Fibroblast of skin of abdomen (primary cell): ENCODE results near the gene PRPH.

Source experiments
- DNase-seq: peaks from one replicate; pipeline ENCODE4 v3.0.0-alpha.2; 2013

Gene PRPH

DNA sequence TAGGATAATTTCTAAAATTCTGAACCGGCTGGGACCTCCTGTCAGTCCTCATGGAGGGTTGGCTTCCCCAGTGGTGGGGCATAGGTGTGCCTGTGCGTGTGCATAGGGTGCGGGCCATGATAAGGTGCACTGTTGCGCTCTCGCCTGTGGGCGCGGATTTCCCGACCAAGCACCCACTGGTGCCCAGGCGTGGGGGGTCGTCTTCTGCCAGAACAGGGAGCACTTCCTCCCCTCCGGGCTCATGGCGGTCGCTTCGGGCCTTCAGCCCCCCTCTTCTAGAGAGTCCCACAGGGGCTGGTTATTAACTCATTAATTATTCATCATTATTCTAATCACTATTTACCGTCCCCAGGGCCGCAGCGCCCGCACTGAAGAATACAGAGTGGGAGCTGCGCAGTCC is 39.3 kb downstream of the PRPH start:
- DNase-seq = no peak

DNA sequence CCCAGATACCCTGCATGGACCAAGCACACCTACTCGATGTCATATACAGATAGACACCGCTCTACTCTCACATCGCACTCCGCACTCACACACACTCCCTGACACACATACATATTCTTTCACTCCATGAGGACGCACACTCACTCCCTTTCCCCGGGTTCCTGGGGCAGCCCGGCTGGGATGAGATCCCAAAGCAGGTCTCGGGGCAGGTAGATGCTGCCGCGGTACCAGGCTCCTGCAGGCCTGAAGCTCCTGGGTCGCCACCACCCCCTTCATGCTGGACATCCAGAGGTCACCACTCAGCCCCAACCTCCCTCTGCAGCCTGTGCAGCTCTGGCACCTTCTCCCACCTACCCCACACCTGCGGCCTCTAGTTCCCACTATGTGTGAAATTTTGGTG is 39.7 kb downstream of the PRPH start:
- DNase-seq = no peak

DNA sequence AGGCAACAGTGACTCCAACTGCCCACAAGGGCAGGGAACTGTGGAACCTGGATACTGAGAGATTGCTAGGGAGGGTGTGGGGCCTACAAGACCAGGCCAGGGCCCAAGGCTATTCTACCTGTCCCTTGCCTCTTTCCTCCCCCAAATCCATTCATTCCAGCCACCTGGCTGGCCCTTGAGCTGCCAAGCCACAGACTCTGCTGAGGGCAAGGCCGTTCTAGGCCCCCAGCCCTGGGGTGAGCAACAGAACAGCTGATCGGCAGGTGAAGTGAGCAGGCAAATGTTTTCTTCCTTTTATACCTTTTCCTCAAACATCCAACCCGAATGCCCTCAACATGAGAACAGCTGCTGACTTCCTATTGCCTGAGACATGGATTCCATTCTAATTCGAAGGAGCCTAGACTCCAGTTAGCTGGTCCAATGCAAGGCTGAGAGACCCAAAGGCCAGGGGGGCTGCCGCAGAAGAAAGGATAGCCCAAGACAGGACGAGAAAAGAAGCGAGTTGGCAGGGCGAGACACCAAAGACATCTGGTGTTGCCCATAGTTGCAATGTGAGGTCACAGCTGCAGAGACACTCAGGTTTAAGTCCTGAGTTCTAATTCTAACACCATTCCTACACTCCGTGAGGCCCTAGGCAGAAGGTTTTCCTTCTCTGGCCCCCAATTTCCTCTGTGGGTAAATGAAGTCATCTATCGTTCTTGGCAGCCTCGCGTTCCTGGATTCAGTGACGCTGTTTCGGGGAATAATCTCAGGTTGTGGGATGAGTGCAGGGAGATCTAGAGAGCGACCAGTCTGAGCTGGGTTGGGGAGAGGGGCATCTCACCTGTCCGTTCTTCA is 40.4 kb downstream of the PRPH start:
- DNase-seq = no peak

DNA sequence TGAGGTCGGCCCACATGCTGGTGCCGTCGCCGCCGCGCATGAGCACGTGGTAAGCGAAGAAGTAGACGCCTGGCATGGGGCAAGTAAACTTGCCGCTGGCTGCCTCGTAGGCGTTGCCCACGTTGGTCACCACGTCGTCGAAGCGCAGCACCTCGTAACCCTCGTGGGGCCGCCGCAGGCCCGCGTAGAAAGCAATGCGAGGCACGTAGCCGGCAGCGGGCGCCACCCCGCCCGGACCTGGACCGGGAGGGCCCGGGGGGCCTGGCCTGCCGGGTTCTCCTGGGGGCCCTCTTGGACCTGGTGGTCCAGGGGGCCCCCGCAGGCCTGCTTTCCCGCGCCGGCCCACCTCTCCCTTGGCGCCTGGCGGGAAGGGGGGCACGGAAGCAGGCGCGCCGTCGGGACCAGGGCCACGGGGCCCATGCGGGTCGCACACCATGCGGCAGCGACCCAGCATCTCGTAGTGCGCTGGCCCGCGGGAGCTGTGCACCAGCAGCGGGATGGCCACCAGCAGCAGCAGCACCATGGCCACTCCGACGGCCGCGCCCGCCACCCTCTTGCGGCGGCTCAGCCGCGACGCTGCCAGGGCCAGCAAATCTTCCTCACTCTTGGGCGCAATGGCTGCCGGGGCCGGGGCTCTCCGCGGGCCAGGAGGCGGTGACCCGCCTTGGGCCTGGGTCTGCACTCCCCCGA is 41.2 kb downstream of the PRPH start:
- DNase-seq = no peak

DNA sequence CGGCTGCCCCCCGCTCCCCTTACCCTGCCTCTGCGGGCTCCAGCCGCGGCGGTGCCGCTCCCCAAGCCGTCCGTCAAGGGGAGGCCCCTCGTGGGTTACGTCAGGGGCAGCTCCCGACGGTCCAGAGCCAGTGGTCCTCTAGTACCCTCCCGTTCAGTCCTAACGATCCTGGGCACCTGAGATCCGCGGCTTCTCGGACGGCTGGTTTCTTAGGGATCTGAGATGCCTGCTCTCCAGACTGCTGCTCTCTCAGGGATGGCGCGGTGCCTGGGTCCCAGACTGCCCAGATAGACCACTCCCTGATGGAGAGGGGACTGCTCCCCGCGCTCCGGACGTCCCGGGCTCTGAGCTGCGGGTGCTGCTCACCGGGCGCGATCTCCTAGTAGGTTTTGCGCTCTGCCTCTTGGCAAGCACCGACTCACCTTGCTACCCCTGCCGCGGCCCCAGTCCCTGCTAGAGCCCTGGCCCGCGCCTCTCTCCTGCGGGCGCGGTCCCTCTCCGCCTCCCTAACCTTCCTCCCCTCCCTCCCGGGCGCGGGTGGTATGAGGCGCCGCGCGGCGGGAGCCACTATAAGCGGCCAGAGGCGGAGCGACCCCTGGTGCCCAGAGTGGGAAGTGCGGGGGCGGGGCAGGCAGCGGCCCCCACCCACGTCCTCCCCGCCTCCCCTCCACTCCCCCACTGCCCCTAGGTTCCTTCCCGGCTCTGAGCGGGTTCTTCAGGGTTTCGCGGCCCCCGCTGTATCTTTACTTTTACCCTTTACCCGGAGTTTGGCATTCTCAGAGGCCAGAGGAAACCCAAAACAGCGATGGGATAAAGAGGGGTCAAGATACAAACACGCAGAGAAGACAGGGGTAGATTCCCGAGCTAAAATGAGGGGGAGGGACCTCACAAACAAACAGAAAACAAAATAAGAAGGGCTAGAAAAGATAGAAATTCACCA is 42.0 kb downstream of the PRPH start, which contains the start of gene C1QL4:
Gene C1QL4 (minus strand): TSS at position 544 of the 940 bp plus-strand sequence. CDS start 711 bp downstream, outside the sequence.
- DNase-seq = peak; percentile 64

DNA sequence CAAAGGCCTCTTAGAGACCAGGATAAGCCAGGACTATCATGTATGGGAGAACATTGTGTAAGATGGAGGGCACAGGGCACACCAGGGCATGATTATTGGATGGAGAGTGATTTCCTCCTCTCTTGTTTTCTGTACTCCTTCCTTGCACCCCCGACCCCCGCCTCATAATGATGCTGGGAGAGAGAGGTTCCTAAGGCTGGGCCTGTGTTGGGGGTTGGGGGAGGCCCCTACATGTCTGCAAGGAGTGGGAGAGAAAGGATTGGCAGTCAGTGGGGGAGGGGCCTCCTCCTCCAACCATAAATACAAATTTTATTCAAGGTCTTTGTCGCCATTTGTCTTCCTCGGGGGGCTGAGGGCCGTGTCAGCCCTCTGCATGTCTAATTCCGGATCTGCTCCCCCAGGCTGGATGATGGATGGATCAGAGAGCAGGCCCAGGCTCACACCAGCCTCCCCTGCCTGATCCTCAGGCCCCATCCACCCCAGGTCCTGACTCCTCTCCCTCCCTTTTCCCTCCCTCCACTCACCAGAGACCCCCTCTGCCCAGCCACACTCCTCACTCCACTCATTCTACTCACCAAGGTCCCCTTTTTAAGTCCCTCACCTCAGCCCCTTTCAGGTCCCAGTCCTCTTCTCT is 44.0 kb downstream of the PRPH start:
- DNase-seq = no peak

DNA sequence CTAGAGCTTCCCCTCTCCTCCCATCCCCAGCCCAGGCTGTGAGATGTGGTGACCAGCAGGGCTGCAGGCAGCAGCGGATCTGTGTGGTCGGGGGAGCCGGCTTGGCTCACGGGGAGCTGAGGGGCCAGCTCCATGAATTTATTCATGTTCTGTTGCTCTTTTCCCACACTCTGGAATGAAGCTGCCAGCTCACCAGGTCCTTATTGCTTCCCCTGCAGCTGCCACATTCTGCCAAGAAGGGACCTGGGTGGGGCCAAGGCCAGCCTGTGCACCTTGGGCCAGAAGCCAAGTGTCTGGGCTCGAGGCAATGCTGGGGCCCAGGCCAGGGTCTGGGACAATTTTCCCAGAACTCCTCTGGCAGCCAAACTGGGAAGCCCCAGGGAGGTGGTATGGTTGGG is 44.5 kb downstream of the PRPH start:
- no peak for DNase-seq

DNA sequence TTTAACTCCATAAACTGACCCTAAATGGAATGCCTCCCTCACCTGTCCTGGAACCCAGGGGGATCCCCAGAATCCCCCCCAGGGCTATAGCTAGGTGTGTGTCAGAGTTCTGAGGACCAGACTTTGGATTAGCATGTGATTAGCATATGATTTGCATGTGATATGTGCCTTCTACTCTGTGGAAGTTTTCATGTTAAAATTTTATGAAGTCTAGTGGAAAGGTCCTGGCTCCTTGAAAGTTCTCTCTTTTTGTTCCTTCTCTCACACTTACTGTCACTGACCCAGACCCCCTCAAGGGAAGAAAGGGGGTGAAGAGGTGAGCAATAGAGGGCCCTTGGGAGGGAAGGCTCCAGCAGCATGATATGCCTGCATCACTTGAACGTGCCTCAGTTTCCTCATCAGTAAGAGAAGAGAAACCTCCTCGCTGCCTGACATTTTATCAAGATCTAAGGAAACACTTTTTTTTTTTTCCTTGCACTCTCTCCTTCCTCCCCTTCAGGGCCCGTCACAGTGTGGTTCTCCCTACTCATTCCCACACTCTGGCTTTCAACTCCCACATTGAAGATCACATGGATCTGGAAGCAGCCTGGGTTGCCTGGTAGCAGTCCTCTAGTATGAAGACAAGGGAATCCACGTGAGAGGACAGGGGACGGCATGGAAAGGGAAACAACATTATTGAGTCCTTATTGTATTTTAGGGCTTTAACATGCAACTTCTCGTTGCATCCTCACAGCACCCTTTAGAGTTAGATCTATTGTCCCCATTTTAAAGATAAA is 45.3 kb downstream of the PRPH start:
- DNase-seq = no peak

DNA sequence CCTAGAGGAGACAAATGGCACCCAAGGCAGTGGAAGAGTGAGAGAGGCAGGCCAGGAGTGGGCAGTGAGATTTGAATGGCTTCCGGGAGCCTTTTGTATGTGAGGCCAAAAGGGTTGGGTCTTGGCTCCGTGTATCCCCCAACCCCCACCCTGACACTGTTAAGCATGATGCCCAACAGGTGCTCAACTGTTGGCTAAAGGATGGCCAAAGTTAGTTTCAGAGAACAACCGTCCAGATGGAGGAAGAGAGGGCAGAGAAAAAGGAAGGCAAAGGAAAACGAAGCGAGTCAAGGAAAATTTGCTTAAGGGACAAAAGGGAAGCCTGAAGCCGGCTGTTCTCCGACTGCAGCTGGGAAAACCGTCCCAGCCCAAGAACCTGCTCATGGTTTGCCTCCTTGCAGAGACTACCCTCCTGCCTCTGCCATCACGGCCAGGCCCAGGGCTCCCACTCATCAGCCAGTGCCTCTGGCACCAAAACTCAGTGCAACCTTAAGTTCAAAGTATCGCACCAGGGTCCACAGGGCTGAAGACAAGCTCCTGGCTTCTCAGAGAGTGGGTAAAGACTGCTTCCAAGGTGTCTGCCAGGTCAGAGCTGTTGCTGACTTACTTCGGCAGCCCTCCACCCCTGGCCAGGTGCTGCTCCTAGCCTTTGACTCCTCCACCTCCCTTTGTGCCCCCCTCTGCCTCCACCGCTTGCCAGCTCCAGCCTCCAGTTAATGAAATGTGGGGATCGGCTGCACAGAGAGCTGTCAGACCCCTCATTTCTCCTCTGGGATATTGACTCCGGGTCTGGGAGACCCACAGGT is 46.2 kb downstream of the PRPH start:
- no peak for DNase-seq

DNA sequence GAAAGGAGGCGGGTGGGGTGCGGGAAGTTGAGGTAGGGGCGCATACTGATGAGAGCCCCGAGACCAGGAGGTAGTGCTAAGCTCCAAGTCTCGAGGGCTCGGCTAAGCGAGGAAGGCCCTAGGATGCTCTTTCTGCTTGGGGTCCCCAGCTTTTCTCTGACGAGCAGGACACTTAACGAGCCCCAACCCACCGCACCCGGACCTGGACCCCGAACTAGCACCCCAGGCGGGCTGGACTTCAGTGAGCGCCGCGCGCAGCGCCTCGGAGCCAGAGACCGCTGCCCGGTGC is 46.8 kb downstream of the PRPH start:
- no peak for DNase-seq

DNA sequence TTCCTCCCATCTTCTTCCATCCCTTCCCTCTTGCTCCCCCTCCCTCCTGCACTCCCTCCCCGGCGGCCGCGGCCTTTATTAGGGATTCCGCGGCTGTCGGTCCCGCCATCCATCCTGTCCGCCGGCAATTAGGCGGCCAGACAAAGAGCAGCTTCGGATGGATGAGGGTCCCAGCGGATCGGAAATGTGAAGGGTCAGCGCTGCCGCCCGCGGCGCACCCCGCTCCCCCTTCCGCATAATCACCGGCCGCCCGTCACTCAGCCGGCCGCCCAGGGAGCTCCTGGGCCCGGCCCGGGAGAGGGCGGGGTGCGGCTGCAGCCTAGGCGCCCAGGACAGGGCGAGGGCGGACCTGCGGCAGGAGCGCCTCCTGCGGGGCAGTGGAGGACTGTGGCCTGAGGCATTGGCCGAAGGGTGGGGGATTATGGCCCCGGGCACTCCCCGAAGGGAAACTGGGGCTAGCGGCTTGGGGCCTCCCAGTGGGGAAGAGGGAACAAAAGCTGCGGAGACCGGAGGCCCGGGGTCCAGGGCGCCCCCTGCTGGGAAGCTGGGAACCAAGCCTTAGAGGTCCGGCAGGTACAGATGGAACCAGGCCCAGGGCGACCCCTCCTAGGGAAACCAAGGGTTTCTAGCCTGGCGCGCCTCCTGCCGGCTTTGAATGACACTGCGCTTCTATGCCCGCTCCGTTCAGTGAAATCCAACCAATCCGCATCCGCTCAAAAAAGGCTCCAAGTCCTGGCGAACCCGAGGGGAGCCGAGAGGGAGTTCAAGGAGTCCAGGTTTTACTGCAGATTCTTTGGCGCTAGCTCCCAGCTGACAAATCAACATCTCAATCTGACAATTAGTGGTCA is 47.3 kb downstream of the PRPH start:
- DNase-seq = peak; percentile 67

DNA sequence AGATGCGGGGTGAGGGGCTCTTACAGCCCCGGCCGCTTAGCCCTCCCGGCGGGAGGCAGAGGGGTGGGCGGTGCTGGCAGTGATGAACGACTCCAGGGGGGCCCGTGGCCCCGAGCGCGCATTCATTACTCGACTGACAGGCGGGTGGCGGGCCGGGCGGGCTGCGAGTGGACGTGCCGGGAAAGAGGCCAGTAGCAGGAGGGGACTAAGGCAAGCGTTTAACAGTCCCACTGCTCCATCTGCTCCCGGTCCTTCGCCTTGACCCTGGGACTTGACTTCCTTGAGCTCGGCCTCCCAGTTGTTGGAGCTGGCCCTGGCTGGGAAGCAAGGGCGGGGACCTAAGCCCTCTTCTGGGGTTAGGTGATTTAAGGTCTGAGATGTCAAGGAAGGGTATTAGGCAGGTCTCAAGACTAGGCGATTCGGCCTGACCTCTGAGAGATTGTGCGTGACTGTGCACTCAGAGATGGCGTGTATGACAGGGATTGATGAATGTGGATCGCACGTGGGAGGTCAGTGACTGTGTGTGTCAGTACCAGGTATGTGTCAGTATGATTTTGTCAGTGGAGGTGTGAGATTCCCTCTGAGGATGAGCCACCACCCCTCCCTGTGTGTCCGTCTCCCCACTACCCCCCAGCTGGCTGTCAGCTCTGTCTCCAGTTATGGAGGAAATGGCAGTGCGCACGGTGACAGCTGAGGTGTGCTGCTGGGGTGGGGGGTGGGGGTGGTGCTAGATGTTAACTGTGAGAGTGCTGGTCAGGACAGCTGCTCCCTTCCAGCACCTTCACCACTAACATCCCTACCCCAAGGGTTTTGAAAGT is 48.2 kb downstream of the PRPH start:
- DNase-seq = no peak

DNA sequence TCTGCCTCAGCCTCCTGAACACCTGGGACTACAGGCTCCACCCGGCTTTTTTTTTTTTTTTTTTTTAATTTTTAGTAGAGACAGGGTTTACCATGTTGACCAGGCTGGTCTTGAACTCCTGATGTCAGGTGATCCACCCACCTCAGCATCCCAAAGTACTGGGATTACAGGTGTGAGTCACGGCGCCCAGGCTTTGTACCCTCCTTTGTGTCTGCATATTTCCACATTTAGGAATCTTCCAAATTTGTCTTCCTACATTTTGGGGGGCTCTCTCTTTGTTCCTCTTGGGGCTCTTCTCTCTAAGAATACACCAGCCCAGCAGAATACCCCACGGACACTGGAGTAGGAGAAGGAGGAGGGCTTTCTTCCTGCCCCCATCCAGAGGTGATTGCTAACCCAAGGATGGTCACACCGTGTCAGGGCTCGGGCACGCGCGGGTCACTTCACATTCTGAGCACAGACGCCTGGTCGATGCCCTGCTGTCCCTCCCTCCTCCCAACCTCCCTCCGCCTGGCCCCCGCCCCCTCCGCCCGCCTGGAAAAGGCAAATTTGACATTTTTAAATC is 49.6 kb downstream of the PRPH start:
- DNase-seq = no peak

DNA sequence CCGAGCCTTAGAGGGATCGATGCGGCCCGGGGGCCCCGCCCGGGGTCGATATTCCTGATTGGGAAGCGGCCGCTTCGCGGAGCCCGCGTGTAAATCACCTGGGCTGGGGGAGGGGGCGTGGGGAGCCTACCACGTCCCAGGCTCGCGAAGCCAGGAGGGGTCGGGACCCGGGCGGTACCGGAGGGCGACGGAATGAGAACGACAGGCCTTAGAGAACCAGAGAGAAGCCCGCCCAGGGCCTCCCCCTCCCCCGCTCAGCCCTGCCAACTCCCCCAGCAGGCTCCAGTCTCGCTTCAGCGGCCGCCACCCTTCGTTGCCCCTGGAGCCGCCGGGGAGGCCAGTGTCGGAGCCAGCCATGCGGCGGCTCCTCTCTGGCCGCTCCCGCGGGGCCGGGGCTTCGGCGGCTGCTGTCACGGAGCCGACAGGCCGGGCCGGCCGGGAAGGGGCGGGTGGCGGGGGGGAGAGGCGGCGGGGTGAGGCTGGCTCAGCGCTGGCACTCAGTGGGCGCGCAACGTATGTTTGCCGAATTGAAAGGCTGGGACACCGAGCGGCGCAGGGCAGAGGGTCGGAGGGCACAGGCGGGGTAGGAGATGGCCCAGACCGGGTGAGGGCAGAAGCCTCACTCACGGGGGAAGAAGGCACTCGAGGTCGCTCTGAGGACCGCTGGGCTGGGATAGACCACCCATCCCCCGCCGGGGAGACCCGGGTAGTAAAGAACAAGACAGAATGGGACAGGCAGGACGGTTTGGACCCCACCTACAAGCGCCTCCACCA is 50.3 kb downstream of the PRPH start:
- no peak for DNase-seq

DNA sequence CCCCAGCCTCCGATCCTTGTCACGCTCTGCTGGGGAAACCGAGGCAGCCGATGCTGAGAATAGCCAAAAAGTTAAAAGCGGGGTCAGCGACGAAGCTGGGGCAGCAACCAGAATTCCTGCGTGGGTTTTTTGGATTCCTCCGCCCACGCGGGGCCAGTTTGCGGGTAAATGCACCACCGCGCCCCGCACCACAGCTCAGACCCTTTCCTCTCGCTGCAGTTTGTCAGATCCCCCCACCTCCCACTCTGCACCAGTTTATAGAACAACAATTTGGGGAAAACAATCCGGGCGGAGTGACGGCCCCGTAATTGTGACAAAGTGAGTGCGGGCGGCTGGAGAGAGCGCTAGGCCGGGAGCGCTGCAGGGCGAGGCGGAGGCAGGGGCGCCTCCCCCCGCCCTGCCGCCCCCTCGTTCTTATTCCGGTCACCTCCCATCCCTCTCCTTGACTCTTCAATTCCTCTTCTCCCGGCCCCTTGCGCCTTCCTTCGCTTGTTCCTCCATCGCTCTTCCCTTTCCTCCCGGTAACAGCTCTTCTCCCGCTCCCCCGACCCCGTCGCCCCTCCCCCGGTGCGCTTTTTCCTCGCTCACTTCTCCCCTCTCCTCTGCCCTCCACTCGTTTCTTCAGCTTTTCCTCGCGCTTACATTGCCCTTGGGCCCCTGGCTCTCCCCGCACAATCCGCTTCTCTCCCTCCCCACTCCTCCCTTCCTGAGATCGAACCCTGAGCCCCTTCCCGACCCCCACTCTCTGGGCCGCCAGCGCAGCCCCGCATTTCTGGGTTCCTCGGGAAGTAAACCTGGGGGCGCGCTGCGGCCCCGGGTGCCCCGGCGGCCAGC is 51.1 kb downstream of the PRPH start:
- no peak for DNase-seq

DNA sequence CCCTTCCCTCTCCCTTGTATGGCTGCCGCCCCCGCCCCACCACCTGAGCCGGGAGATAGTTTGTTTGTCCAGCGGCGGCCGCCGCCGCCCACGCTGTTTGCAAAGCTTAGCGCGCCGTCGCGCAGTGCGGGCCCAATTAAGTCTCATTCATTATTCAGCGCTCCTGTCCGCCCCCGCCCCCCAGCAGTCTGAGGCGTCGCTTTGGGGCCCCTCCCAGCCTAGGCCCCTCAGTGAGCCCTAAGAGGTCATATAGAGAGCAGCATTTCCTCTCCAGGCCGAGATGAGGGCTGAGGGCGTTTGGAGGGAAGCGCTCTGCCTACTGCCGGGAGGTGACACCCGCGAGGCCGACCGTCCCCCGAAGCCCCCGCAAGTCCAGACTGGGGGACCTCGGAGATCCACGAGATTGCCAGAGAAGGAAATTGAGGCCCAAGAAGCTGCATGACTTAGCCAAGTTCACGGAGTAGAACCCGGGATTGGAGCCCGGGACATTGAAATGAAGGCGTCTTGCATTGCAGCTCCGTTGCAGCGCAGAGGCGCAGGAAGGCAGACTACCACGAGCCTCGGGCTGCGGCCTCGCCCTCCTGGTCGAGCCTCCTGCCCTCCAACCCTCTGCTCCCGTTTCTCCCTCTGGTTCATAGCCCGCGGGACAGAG is 51.8 kb downstream of the PRPH start, which contains the start of gene DNAJC22:
Gene DNAJC22 (plus strand): TSS at position 230 of the 652 bp plus-strand sequence. CDS start 1,985 bp downstream, outside the sequence.
- DNase-seq = no peak
